ENCODE data around the gene ATP6V1E1. TPM values are rescaled to one million over a fixed set of nuclear protein-coding genes. Genes with fewer than 3 reads are reported as not detected.

ATP6V1E1 gene
- total RNA-seq, 1 experiment from 2014 or later = 88.1 TPM

Other genes starting within 250 kb of the ATP6V1E1 start
- gene SLC25A18, start 65.3 kb downstream of the ATP6V1E1 start, total RNA-seq (2021) = 0.69 to 2.1 TPM (median 1.0 TPM) in 3 replicates
- gene BCL2L13, start 10.0 kb upstream of the ATP6V1E1 start, total RNA-seq (2021) = 34.6 to 38.1 TPM (median 36.4 TPM) in 3 replicates
- gene BID, start 145.7 kb upstream of the ATP6V1E1 start, total RNA-seq (2021) = 26.1 to 32.5 TPM (median 27.6 TPM) in 3 replicates